NK-92 treated with Interleukin-12 subunit alpha and Interleukin-12 subunit beta, amount 100 ng/mL, for 24 hours (cell line): ENCODE data around the gene NUF2.
"Not testable (repeated sequence)": the region's sequence is repeated elsewhere in the genome, so short reads cannot be mapped to it uniquely, and the experiment has no call there.

Experiments
- DNase-seq: peaks from one replicate; lab custom pipeline; 2025; lab: John Stamatoyannopoulos, UW

Gene NUF2

GRCh38 chr1:163335216-163335615, 13.5 kb downstream of the NUF2 start:
- DNase-seq = no peak

GRCh38 chr1:163337631-163338030, 15.9 kb downstream of the NUF2 start:
- no peak for DNase-seq

- DNase-seq = no peak
These were observed 24.6 kb downstream of the NUF2 start for GRCh38 chr1:163346326-163346870.

- DNase-seq = no peak
These were observed 25.4 kb downstream of the NUF2 start for GRCh38 chr1:163347106-163347505.

- no peak for DNase-seq
These were observed 30.2 kb downstream of the NUF2 start for GRCh38 chr1:163351912-163352311.

- no peak for DNase-seq
These were observed 35.6 kb downstream of the NUF2 start for GRCh38 chr1:163357378-163357777.

GRCh38 chr1:163358172-163358571, 36.4 kb downstream of the NUF2 start:
- DNase-seq = not testable (repeated sequence)

GRCh38 chr1:163361123-163361934, 39.6 kb downstream of the NUF2 start:
- no peak for DNase-seq

- no peak for DNase-seq
These were observed 43.4 kb downstream of the NUF2 start for GRCh38 chr1:163365186-163365585.

GRCh38 chr1:163366555-163366954, 44.8 kb downstream of the NUF2 start:
- DNase-seq = no peak

- no peak for DNase-seq
These were observed 46.0 kb downstream of the NUF2 start for GRCh38 chr1:163367721-163368120.

- no peak for DNase-seq
These were observed 50.8 kb downstream of the NUF2 start for GRCh38 chr1:163372576-163372975.

GRCh38 chr1:163378554-163378953, 56.8 kb downstream of the NUF2 start:
- DNase-seq = no peak

- no peak for DNase-seq
These were observed 58.0 kb downstream of the NUF2 start for GRCh38 chr1:163379801-163380200.

GRCh38 chr1:163381487-163382184, 59.9 kb downstream of the NUF2 start:
- no peak for DNase-seq

- DNase-seq = no peak
These were observed 60.6 kb downstream of the NUF2 start for GRCh38 chr1:163382395-163382794.

GRCh38 chr1:163387146-163387545, 65.4 kb downstream of the NUF2 start:
- DNase-seq = no peak

- DNase-seq = no peak
These were observed 67.2 kb downstream of the NUF2 start for GRCh38 chr1:163388970-163389369.

GRCh38 chr1:163395790-163396189, 74.0 kb downstream of the NUF2 start:
- no peak for DNase-seq

GRCh38 chr1:163397451-163398200, 75.9 kb downstream of the NUF2 start:
- no peak for DNase-seq

GRCh38 chr1:163399001-163399400, 77.2 kb downstream of the NUF2 start:
- no peak for DNase-seq

GRCh38 chr1:163399976-163400601, 78.3 kb downstream of the NUF2 start:
- DNase-seq = no peak
